HepG2 (cell line): ENCODE results near the gene PNMA8C. TPM values are rescaled to one million over a fixed set of nuclear protein-coding genes. Genes with fewer than 3 reads are reported as not detected.
A peak's percentile ranks its signal among the peaks of the same experiment; 100 is the strongest.

Experiments
- ATAC-seq: fragments of 200-7000 bp; cut with Tn5 transposase; 3 replicates; pipeline ENCODE4 v1.9.1; 2020; ENCODE audit warnings: mild to moderate bottlenecking, moderate library complexity
- BruUV-seq: library from RNA; stranded (reverse); fragments of 400-500 nt; replicated peaks from 2 replicates; lab custom pipeline; 2021; lab: Mats Ljungman, UMichigan
- CTCF ChIA-PET: fragments of 300-600 bp; formaldehyde crosslinking; extraction: SDS; loops from one replicate; lab custom pipeline; 2021; ENCODE audit warnings: low total read pairs, inconsistent platforms, low intra/inter-chr PET ratio; lab: Yijun Ruan, JAX
- POLR2A ChIA-PET: fragments of 350-600 bp; sonication (Branson Sonifier 250); formaldehyde crosslinking; loops from one replicate; lab custom pipeline; 2020; ENCODE audit warnings: antibody characterized with exemption, inconsistent platforms; lab: Yijun Ruan, JAX
- DNase-seq: peaks from one replicate; pipeline ENCODE4 v3.0.0-alpha.2; 2015; ENCODE audit warnings: low spot score
- FAIRE-seq: peaks from 3 replicates; lab custom pipeline; 2011; peaks lifted over from hg19 to GRCh38; lab: Jason Lieb, UNC
- H2AFZ ChIP-seq: one replicate; pipeline ENCODE4 v1.6.1; 2011; ENCODE audit warnings: low read length, inconsistent platforms
- H3K27ac ChIP-seq: fragments of 300-600 bp; 3 replicates; pipeline ENCODE4 v1.8.0; 2011; ENCODE audit warnings: mixed run types, mild to moderate bottlenecking, mixed read lengths, low read length, inconsistent platforms; ENCODE audit not compliant: insufficient read depth; ENCODE audit errors: extremely low read length
- H3K27me3 ChIP-seq, 2 experiments: fragments of 200-600 bp in 1 of 2; 2 replicates in 1 of 2; 3 replicates in 1 of 2; pipeline versions ENCODE4 v1.6.0 to v1.8.0; 2011; ENCODE audit warnings: low read length in 2 of 2, mild to moderate bottlenecking in 2 of 2, moderate library complexity in 2 of 2, inconsistent platforms in 1 of 2; ENCODE audit not compliant: insufficient read depth in 2 of 2, control insufficient read depth in 1 of 2
- H3K36me3 ChIP-seq, 2 experiments: fragments of 200-600 bp in 1 of 2; replicated peaks in 1 of 2; 2 replicates in 1 of 2; 3 replicates in 1 of 2; pipeline versions ENCODE4 v1.5.1 to v1.8.0; 2011; ENCODE audit warnings: low read length in 2 of 2, inconsistent platforms in 1 of 2; ENCODE audit not compliant: insufficient read depth in 2 of 2, control insufficient read depth in 1 of 2
- H3K4me1 ChIP-seq: 2 replicates; pipeline ENCODE4 v1.5.1; 2012; ENCODE audit warnings: low read length, inconsistent platforms; ENCODE audit not compliant: insufficient read depth
- H3K4me2 ChIP-seq: 2 replicates; pipeline ENCODE4 v1.6.0; 2011; ENCODE audit warnings: low read depth, low read length, inconsistent platforms
- H3K4me3 ChIP-seq, 3 experiments: fragments of 200-600 bp in 1 of 3; sonication (generic), shearing (Covaris generic) in 1 of 3; replicated peaks in 1 of 3; 2 replicates each; pipeline ENCODE4 v1.5.1; 2011 to 2016; ENCODE audit warnings: low read length in 3 of 3, inconsistent platforms in 2 of 3, low read depth in 2 of 3, mild to moderate bottlenecking in 2 of 3, control low read depth in 1 of 3, mixed read lengths in 1 of 3; ENCODE audit not compliant: insufficient read depth in 1 of 3
- H3K79me2 ChIP-seq: one replicate; pipeline ENCODE4 v1.6.1; 2011; ENCODE audit warnings: low read length, inconsistent platforms; ENCODE audit not compliant: insufficient read depth
- H3K9ac ChIP-seq: 2 replicates; pipeline ENCODE4 v1.6.0; 2011; ENCODE audit warnings: mild to moderate bottlenecking, low read depth, low read length, inconsistent platforms; ENCODE audit not compliant: insufficient read depth
- H3K9me3 ChIP-seq: 2 replicates; pipeline ENCODE4 v1.5.1; 2012; ENCODE audit warnings: mild to moderate bottlenecking, low read length
- H4K20me1 ChIP-seq: 2 replicates; pipeline ENCODE4 v1.6.0; 2011; ENCODE audit warnings: inconsistent platforms, mild to moderate bottlenecking, low read length, moderate library complexity; ENCODE audit not compliant: insufficient read depth
- FOSL2 ChIP-seq: sonication (generic); formaldehyde crosslinking; IDR thresholded peaks from 2 replicates; pipeline ENCODE4 v1.4.0; 2020; ENCODE audit warnings: missing genetic modification reagents
- HNRNPK ChIP-seq: fragments of 200-400 bp; formaldehyde crosslinking; IDR thresholded peaks from 2 replicates; pipeline ENCODE4 v1.6.1; 2018; ENCODE audit warnings: low read length, low read depth, moderate library complexity, mild to moderate bottlenecking; ENCODE audit not compliant: poor library complexity, severe bottlenecking
- JUND ChIP-seq: sonication (generic); formaldehyde crosslinking; IDR thresholded peaks from 2 replicates; pipeline ENCODE4 v1.8.0; 2022; ENCODE audit warnings: mild to moderate bottlenecking, missing genetic modification reagents
- KDM5B ChIP-seq: sonication (generic); formaldehyde crosslinking; IDR thresholded peaks from 2 replicates; pipeline ENCODE4 v1.4.0; 2020; ENCODE audit warnings: missing genetic modification reagents, mild to moderate bottlenecking, borderline replicate concordance
- STAG1 ChIP-seq: sonication (generic); formaldehyde crosslinking; IDR thresholded peaks from 2 replicates; pipeline ENCODE4 v1.4.0; 2020; ENCODE audit warnings: missing genetic modification reagents
- ZBTB4 ChIP-seq: sonication (generic); formaldehyde crosslinking; IDR thresholded peaks from 2 replicates; pipeline ENCODE4 v1.4.0; 2020; ENCODE audit warnings: missing genetic modification reagents, mild to moderate bottlenecking, borderline replicate concordance
- ZIK1 ChIP-seq: sonication (generic); formaldehyde crosslinking; IDR thresholded peaks from 2 replicates; pipeline ENCODE4 v1.5.0; 2020; ENCODE audit warnings: mild to moderate bottlenecking, low read depth, missing genetic modification reagents, borderline replicate concordance
- ZNF160 ChIP-seq: sonication (generic); formaldehyde crosslinking; IDR thresholded peaks from 2 replicates; pipeline ENCODE4 v1.8.0; 2022; ENCODE audit warnings: mild to moderate bottlenecking, inconsistent platforms, missing genetic modification reagents
- ZNF326 ChIP-seq: sonication (generic); formaldehyde crosslinking; IDR thresholded peaks from 2 replicates; pipeline ENCODE4 v1.4.0; 2020; ENCODE audit warnings: missing genetic modification reagents, borderline replicate concordance
- ZNF414 ChIP-seq: sonication (generic); formaldehyde crosslinking; IDR thresholded peaks from 2 replicates; pipeline ENCODE4 v1.5.0; 2020; ENCODE audit warnings: missing genetic modification reagents
- ZNF775 ChIP-seq: sonication (generic); formaldehyde crosslinking; IDR thresholded peaks from 2 replicates; pipeline ENCODE4 v1.4.0; 2020; ENCODE audit warnings: missing genetic modification reagents, mild to moderate bottlenecking, moderate library complexity, borderline replicate concordance
- WGBS: methylation state at CpG from one replicate; pipeline ENCODE4 v1.1.6; 2017; ENCODE audit warnings: low lambda C conversion rate; 5-methylcytosine and 5-hydroxymethylcytosine counted together
- in situ Hi-C: cut with HindIII; loops from 2 replicates; pipeline ENCODE4 v1.10.0; 2017; ENCODE audit warnings: low pct_unique_long_range_greater_than_20kb; ENCODE audit not compliant: extremely low pct_ligation_motif_present
- intact Hi-C: fragments of 100-400 bp; cut with micrococcal nuclease; formaldehyde crosslinking; loops from one replicate; pipeline ENCODE4 v1.10.0; 2022; ENCODE audit not compliant: unreplicated experiment
- polyA plus RNA-seq, 8 experiments: library from polyadenylated mRNA; depleted of rRNA in 3 of 8; stranded (reverse) in 7 of 8; unstranded in 1 of 8; fragments of >200 nt; fragmentation: Illumina TruSeq in 4 of 8; extraction: Trizol in 4 of 8; gene quantifications; 2 replicates each; pipeline versions ENCODE4 v1.2.1 to v1.2.3, GENCODE V29; 2011 to 2016; ENCODE audit warnings: low read depth in 4 of 8, missing spikeins in 1 of 8, mixed read lengths in 1 of 8; ENCODE audit not compliant: insufficient read depth in 1 of 8
- total RNA-seq, 5 experiments: library from RNA; depleted of rRNA; stranded (reverse); fragments of >200 nt; fragmentation: Illumina TruSeq; extraction: Trizol; gene quantifications; 2 replicates each; pipeline ENCODE4 v1.2.3, GENCODE V29; 2016; ENCODE audit warnings: low read depth in 1 of 5

The PNMA8C gene
- total and polyA plus RNA-seq, 2 of the 13 experiments (the other 11 are each of a cell fraction or from before 2014, with no cell fraction given), result not detected

- in situ Hi-C loops (no loop called here), intact Hi-C loops (no loop called here)
- no peak for DNase-seq
- no peaks in the 10 kb centered on the region for H3K79me2 ChIP-seq
- CTCF ChIA-PET, result no interaction called here
- H3K4me1 ChIP-seq, result no peaks in the 10 kb centered on the region
- H3K36me3 ChIP-seq, result no peaks in the 10 kb centered on the region
- no TSS peak for BruUV-seq
- no peak overlapping the region for H3K27ac ChIP-seq
- TF ChIP-seq ZIK1 (CRISPR knock-in tag), result no peak
- no peak for TF ChIP-seq ZNF775
- TF ChIP-seq KDM5B (CRISPR knock-in tag), result no peak
- no peak for TF ChIP-seq ZNF326
- no peak for TF ChIP-seq ZNF414 (CRISPR knock-in tag)
- no peak for TF ChIP-seq JUND (CRISPR knock-in tag)
- no peak for TF ChIP-seq ZNF160 (CRISPR knock-in tag)
- H3K4me3 ChIP-seq, result no peak overlapping the region
- 33% methylated on average over 5 of the region's 5 CpGs for WGBS
- no peak overlapping the region for H2AFZ ChIP-seq
- no peaks in the 10 kb centered on the region for H3K9me3 ChIP-seq
- no peak for FAIRE-seq
- H3K27me3 ChIP-seq, result no peaks in the 10 kb centered on the region
- H3K4me2 ChIP-seq, result no peak overlapping the region
- H3K9ac ChIP-seq, result no peak overlapping the region
- ATAC-seq, result no peak
- H4K20me1 ChIP-seq, result no peaks in the 10 kb centered on the region
- POLR2A ChIA-PET, result no interaction called here
These were observed 28.2 kb upstream of the PNMA8C start for GRCh38 chr19:46456930-46457329.

GRCh38 chr19:46454244-46454643 is 25.5 kb upstream of the PNMA8C start:
- H3K9ac ChIP-seq, result no peak overlapping the region
- H3K4me2 ChIP-seq, result no peak overlapping the region
- H3K27me3 ChIP-seq, result no peaks in the 10 kb centered on the region
- ATAC-seq, result no peak
- TF ChIP-seq FOSL2 (CRISPR knock-in tag), result no peak
- peak; percentile 59 for TF ChIP-seq HNRNPK
- no peak for TF ChIP-seq ZBTB4 (CRISPR knock-in tag)
- TF ChIP-seq STAG1 (CRISPR knock-in tag), result no peak
- H3K4me3 ChIP-seq, result no peak overlapping the region
- no peaks in the 10 kb centered on the region for H3K36me3 ChIP-seq
- ChIA-PET POLR2A (no interaction called here), CTCF (no interaction called here)
- no peaks in the 10 kb centered on the region for H3K4me1 ChIP-seq
- no peaks in the 10 kb centered on the region for H3K79me2 ChIP-seq
- no peaks in the 10 kb centered on the region for H3K9me3 ChIP-seq
- no peak for DNase-seq
- in situ Hi-C loops, result no loop called here
- FAIRE-seq, result no peak
- H3K27ac ChIP-seq, result no peak overlapping the region
- no peak overlapping the region for H2AFZ ChIP-seq
- intact Hi-C loops, result no loop called here
- H4K20me1 ChIP-seq, result no peaks in the 10 kb centered on the region
- 4% methylated on average over 3 of the region's 3 CpGs for WGBS
- BruUV-seq, result no TSS peak
